ENCODE results near the gene ZNF853. TPM values are rescaled to one million over a fixed set of nuclear protein-coding genes. Genes with fewer than 3 reads are reported as not detected.

Gene ZNF853
- total RNA-seq, 2 donors from 2014 or later, result 12.7 to 31.4 TPM

DNA sequence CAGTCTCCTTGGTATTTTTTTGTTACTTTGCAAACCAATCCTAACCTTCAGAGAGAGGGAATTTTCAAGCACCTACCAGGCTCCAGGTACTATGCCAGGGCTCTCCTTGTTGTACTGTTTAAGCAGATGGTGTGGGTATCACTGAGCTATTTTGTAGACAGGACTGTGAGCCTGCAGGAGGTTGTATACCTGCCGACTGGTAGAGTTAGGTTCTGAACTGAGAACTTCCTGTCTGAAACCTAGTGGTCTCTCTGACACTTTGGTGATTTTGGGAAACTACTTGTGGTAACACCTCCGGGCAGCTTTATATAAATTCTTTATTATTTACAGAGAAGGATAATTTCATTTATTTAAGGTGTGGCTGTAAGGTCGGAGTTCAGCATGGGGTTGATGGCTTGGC is 4.6 kb downstream of the ZNF853 start:
- no peak overlapping the region for H3K4me3 ChIP-seq
- peaks cover 14% of the 10 kb centered on the region for H3K36me3 ChIP-seq
- no peaks in the 10 kb centered on the region for H3K27me3 ChIP-seq (replicated peaks; ENCODE audit: insufficient read depth)
- TF ChIP-seq, protein P1, sequence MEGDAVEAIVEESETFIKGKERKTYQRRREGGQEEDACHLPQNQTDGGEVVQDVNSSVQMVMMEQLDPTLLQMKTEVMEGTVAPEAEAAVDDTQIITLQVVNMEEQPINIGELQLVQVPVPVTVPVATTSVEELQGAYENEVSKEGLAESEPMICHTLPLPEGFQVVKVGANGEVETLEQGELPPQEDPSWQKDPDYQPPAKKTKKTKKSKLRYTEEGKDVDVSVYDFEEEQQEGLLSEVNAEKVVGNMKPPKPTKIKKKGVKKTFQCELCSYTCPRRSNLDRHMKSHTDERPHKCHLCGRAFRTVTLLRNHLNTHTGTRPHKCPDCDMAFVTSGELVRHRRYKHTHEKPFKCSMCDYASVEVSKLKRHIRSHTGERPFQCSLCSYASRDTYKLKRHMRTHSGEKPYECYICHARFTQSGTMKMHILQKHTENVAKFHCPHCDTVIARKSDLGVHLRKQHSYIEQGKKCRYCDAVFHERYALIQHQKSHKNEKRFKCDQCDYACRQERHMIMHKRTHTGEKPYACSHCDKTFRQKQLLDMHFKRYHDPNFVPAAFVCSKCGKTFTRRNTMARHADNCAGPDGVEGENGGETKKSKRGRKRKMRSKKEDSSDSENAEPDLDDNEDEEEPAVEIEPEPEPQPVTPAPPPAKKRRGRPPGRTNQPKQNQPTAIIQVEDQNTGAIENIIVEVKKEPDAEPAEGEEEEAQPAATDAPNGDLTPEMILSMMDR (IDR thresholded peaks at IDR 0.05), result no peak
- no peak for DNase-seq (ENCODE audit: low spot score)
- no peak overlapping the region for H3K27ac ChIP-seq
- peaks cover 4 to 16% of the 10 kb centered on the region in 2 donors for H3K4me1 ChIP-seq (ENCODE audit: control insufficient read depth in 1 of 2, low read depth in 2 of 2)
- no peak for ATAC-seq (ENCODE audit: insufficient number of reproducible peaks, low FRiP score, low read depth)
- H3K9me3 ChIP-seq, result no peaks in the 10 kb centered on the region

- peaks cover 0 to 9% of the 10 kb centered on the region in 2 donors for H3K4me1 ChIP-seq (ENCODE audit: control insufficient read depth in 1 of 2, low read depth in 2 of 2)
- no peak overlapping the region for H3K4me3 ChIP-seq
- H3K27ac ChIP-seq, result no peak overlapping the region
- TF ChIP-seq, protein P1 (IDR thresholded peaks at IDR 0.05), result no peak
- no peak for ATAC-seq (ENCODE audit: insufficient number of reproducible peaks, low FRiP score, low read depth)
- H3K9me3 ChIP-seq, result no peaks in the 10 kb centered on the region
- DNase-seq (ENCODE audit: low spot score), result no peak
- H3K27me3 ChIP-seq (replicated peaks; ENCODE audit: insufficient read depth), result no peaks in the 10 kb centered on the region
- H3K36me3 ChIP-seq, result peaks cover 14% of the 10 kb centered on the region
Measured at GRCh38 chr7:6621195-6622133, 6.1 kb downstream of the ZNF853 start.

GRCh38 chr7:6622134-6622710 is 6.8 kb downstream of the ZNF853 start:
- Histone ChIP-seq H3K4me1 (ENCODE audit: control insufficient read depth in 1 of 2, low read depth in 2 of 2) (peaks cover 0 to 1% of the 10 kb centered on the region in 2 donors), H3K27ac (no peak overlapping the region), H3K9me3 (no peaks in the 10 kb centered on the region), H3K36me3 (peaks cover 14% of the 10 kb centered on the region), H3K4me3 (no peak overlapping the region), H3K27me3 (replicated peaks; ENCODE audit: insufficient read depth) (no peaks in the 10 kb centered on the region)
- ATAC-seq (ENCODE audit: insufficient number of reproducible peaks, low FRiP score, low read depth) (no peak), DNase-seq (ENCODE audit: low spot score) (no peak)
- TF ChIP-seq, protein P1 (IDR thresholded peaks at IDR 0.05), result no peak

DNA sequence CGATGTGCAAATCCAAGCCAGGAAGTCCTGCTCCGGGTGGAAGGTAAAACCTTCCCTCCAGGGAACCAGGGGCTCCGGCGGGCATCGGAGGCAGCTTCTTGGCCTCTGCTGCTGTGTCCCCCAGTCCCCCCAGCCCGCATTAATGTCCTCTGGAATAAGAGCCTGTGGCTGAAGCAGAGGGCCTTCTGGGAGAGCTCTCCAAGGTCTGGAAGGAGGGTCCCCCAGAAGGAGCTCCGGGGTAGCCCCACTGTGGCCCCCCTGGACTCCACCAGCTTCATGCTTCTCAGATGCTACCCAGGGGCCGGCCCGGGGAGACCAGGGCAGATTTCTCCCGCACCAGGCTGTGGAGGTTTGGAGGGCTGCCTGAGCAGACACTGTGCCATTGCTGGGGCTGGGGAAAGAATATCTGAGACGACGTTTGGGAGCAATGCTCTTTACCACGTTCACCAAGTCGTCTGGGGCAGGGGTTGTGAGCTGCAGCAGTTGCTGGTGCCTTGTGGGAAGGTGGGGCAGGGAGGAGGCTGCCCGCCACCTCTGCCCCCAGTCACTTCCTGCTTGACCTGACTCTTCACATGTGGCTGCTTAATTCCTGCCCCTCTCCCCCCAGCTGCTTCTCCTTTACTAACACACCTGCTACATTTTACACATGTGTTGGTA is 8.3 kb downstream of the ZNF853 start:
- ATAC-seq (ENCODE audit: insufficient number of reproducible peaks, low FRiP score, low read depth) (no peak), DNase-seq (ENCODE audit: low spot score) (no peak)
- H3K27me3 ChIP-seq (replicated peaks; ENCODE audit: insufficient read depth), result no peaks in the 10 kb centered on the region
- no peak overlapping the region for H3K27ac ChIP-seq
- TF ChIP-seq, protein P1 (IDR thresholded peaks at IDR 0.05), result no peak
- no peaks in the 10 kb centered on the region for H3K9me3 ChIP-seq
- no peak overlapping the region for H3K4me3 ChIP-seq
- H3K4me1 ChIP-seq (ENCODE audit: control insufficient read depth in 1 of 2, low read depth in 2 of 2), result no peaks in the 10 kb centered on the region
- peaks cover 14% of the 10 kb centered on the region for H3K36me3 ChIP-seq

DNA sequence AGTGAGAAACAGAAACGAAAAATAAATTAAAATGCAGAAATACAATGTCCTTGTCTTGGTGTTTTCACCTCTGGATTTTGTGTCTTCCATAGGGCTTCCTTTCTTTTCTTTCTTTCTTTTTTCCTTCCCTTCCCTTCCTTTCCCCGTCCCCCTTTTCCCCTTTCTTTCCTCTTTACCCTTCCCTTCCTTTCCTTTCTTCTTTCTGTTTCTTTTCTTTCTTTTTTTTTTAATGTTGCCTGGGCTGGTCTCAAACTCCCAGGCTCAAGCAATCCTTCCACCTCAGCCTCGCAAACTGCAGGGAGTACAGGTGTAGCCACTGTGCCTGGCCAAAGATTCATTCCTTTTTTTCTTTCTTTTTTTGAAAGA is 8.8 kb downstream of the ZNF853 start:
- Histone ChIP-seq H3K4me1 (ENCODE audit: control insufficient read depth in 1 of 2, low read depth in 2 of 2) (no peaks in the 10 kb centered on the region), H3K4me3 (no peak overlapping the region), H3K36me3 (peaks cover 14% of the 10 kb centered on the region), H3K9me3 (no peaks in the 10 kb centered on the region), H3K27me3 (replicated peaks; ENCODE audit: insufficient read depth) (no peaks in the 10 kb centered on the region), H3K27ac (no peak overlapping the region)
- TF ChIP-seq, protein P1 (IDR thresholded peaks at IDR 0.05), result no peak
- ATAC-seq (ENCODE audit: insufficient number of reproducible peaks, low FRiP score, low read depth) (no peak), DNase-seq (ENCODE audit: low spot score) (no peak)

Measured in thoracic aorta (tissue), 2 donors.